Measurements from ENCODE around the gene IQGAP3.
"Not testable (repeated sequence)": the region's sequence is repeated elsewhere in the genome, so short reads cannot be mapped to it uniquely, and the experiment has no call there.

The IQGAP3 gene, protein sequence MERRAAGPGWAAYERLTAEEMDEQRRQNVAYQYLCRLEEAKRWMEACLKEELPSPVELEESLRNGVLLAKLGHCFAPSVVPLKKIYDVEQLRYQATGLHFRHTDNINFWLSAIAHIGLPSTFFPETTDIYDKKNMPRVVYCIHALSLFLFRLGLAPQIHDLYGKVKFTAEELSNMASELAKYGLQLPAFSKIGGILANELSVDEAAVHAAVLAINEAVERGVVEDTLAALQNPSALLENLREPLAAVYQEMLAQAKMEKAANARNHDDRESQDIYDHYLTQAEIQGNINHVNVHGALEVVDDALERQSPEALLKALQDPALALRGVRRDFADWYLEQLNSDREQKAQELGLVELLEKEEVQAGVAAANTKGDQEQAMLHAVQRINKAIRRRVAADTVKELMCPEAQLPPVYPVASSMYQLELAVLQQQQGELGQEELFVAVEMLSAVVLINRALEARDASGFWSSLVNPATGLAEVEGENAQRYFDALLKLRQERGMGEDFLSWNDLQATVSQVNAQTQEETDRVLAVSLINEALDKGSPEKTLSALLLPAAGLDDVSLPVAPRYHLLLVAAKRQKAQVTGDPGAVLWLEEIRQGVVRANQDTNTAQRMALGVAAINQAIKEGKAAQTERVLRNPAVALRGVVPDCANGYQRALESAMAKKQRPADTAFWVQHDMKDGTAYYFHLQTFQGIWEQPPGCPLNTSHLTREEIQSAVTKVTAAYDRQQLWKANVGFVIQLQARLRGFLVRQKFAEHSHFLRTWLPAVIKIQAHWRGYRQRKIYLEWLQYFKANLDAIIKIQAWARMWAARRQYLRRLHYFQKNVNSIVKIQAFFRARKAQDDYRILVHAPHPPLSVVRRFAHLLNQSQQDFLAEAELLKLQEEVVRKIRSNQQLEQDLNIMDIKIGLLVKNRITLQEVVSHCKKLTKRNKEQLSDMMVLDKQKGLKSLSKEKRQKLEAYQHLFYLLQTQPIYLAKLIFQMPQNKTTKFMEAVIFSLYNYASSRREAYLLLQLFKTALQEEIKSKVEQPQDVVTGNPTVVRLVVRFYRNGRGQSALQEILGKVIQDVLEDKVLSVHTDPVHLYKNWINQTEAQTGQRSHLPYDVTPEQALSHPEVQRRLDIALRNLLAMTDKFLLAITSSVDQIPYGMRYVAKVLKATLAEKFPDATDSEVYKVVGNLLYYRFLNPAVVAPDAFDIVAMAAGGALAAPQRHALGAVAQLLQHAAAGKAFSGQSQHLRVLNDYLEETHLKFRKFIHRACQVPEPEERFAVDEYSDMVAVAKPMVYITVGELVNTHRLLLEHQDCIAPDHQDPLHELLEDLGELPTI (N-terminal part only)

DNA sequence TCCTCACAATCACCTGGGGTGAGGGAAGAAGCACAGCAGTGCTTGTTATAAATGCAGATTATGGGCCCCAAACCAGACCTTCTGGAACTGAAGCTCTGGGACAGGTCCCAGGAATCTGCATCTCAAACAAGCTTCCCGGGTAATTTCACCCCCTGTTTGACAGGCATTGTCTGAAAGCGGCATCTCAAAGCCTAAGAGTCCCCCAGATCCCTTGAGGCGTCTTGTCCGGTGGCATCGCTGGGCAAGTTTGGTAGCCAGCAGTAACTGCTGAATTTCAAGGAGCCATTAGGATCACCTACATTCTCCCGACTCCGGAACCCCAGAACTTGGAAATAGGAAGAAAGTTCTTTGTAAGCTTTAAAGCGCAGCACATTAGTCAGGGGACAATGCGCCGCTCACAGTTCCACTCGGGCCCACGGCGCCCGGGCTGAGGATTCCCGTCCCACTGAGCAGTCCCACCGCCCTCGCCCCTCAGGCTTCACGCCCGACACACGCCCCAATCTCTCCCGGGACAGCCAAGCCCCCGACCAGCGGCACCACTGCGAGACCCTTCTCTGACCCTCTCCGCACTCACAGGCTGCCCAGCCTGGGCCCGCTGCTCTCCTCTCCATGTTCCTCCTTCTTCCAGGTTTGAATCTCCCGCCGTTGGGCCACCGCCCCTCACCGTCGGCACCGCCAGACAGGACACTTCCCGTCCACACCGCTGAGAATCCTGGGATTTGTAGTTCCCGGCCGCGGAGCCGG is at the start of gene IQGAP3:
TSS of gene IQGAP3 (minus strand) at position 647 of the 744 bp plus-strand sequence. CDS start at position 611, 36 bp downstream.
- DNase-seq: peak in 54 of 58 donors; percentile 12 to 83 (median 58)

DNA sequence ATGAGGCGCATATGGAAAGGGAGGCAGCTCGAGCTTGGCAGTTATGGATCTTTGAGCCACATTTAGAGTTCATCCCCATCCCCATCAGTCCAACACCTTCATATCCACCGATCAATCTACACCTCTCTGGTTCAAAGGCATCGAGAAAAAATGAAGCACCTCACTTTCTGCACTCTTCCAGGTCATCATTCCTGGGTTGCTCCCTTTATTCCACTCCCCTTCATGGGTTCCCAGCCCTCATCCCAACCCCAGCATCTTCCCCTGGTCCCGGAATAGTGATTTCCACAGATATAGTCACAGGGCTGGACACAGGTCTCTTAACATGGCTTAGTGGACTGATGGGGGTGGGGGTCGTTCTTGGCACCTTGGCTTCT is 47.2 kb upstream of the IQGAP3 start:
- DNase-seq: no peak

DNA sequence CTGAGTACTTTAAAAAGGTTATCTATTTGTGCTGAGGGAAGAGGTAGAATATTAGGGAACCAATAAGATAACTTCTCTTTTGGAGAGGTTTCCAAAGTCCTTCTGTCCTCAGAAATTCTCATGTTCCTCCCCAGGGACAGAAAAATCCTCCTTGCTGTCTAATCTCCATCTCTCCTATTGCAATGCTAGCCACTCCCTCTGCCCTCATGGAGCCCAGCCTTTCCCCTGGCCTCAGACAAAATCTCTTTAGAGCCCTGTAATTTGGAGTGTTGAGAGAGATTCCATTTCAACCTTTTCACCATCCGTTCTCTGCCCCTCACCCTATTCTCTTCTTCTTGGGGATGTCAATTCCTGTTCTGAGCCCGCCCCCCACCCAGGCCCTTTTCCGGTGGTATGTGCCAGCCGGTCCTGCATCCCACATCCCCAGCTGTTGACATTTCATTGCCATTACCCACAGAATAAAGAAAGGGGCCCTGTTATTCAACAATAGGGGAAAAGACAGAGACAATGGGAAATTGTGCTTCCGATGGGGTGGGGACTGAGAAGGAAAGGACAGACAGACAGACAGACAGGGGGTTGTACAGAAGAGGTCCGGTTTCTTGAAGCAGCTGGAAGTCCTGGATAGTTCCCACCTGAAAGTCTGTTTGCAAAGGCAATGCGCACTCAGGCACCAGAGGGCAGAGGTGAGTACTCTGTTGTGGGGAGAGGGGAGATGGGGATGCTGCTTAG is 46.7 kb upstream of the IQGAP3 start, which contains the start of gene HAPLN2:
TSS of gene HAPLN2 (plus strand) at position 563 of the 729 bp plus-strand sequence. CDS start 4,076 bp downstream, outside the sequence.
- DNase-seq: peak in 36 of 58 donors; percentile 13 to 79 (median 48)

DNA sequence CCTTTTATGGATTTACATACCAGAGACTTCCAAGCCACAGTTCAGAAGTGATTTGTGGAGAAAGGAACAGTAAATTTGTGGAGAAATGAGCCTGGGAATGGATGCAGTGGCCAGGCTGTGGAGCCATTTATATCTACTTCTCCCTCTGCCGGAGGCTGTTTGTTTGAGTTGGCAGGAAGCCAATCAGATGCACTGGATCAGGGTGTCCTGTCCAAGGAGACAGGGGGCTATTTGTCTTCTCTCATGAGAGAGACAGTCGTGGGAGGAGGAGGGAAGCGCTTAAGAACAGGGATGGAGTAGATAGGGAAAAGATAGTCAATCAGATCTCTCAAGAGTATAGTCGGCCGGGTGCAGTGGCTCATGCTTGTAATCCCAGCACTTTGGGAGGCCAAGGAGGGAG is 44.1 kb upstream of the IQGAP3 start:
- peak in 48 of 58 donors; percentile 16 to 93 (median 67) for DNase-seq

DNA sequence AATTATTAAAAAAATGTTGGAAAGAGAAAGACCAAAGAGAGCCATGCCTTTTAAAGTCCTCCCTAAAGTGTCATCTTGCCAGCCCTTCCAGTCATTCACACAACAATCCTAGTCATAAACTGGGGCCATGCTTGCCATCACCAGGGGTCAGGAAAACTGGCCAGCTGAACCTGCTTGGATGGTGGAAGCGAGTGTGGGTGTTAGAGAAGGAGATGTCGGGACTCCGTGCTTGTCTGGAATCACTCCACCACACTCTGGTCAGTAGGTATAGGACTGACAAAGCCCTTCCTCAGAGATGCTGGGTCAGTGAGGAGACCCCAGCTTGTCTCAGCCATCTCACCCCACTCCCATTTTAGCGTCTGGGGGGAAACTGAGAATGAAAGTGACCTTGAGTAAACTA is 43.6 kb upstream of the IQGAP3 start:
- DNase-seq: peak in 6 of 58 donors; percentile 16 to 61 (median 48)

DNA sequence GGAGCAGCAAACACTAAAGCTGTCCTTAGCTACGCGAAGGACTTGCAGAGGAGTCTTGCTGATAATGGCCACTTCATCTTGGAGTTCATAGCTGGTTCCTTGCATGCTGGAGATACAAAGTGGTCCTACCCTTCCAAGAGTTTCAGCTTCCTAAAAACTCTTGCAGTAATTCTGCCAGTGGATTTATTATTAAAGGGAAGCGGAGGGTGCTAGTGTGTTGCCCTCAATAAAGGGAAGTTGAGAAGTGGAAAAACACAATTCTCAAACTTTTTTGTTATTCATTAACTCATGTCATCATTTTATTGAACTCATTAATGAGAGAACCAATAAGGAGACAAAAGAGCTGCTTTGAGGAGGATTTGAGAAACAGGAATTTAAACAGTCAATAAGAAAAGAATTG is 40.3 kb upstream of the IQGAP3 start:
- DNase-seq: no peak

DNA sequence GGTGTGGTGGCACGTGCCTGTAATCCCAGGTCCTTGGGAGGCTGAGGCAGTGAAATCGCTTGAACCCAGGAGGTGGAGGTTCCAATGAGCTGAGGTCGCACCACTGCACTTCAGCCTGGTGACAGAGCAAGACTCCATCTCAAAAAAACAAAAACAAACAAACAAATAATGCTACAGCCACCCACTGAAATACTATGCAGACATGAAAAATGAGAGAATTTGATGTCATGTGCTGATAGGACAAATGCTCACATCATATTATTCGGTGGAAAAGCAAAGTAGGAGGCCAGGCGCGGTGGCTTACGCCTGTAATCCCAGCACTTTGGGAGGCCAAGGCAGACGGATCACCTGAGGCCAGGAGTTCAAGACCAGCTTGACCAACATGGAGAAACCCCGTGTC is 37.7 kb upstream of the IQGAP3 start:
- DNase-seq: not testable (repeated sequence)

DNA sequence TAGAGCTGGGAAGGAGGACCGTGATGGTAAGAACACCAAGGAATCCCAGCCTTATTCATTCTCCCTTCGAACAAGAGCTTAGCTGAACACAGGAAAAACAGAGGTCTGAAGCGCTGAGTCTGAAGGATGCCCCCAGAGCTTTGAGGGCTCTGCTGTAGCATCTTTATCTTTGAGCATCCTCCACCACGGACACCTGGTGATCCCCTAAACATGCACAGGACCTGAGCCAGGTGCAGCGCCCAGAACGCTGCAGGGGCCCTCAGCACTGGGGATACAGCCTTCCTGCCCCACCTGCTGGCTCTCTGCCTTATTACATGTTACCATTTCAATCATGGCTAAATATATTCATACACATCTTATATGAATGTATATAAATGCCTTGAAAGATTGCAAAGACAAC is 36.6 kb upstream of the IQGAP3 start:
- peak in 6 of 58 donors; percentile 7 to 46 (median 22) for DNase-seq

DNA sequence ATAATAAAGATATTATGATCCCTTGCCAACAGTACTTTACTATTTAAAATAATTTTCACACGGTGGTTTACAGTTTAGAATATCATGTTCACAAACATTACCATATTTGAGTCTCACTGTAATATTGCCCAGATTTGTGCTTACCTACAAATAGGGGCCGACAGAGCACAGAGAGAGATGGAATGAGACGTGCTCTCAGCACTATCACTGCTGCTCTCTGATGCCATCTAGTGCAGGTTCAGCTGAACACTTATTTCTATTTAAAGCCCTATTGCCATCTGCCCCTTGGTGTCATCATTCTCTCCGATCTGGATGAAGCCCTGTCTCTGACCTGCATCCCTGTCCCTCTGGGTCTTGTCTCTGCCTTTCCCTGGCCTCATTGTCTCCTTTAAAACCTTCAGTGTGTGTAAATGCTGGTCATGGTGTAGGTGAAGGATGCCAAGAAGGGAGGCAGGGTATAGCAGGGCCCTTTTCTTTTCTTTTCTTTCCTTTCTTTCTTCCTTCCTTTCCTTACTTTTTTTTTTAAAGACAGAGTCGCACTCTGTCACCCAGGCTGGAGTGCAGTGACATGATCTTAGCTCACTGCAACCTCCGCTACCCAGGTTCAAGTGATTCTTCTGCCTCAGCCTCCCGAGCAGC is 35.8 kb upstream of the IQGAP3 start:
- DNase-seq: peak in 43 of 58 donors; percentile 11 to 85 (median 39)

DNA sequence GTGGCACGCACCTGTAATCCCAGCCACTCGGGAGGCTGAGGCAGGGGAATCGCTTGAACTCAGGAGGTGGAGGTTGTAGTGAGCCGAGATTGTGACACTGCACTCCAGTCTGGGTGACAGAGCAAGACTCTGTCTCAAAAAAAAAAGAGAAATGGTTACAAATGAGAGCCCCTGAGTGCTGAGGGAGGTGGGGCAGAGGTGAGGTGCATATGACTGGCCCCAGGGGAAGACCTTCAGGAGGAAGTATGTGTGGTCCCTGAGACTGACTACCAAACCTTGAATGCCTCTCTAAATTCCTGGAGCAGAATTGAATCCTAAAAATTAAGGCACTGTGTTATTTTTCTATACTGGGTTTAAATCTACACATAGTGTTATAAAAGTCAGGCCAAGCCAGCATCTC is 35.0 kb upstream of the IQGAP3 start:
- not testable (repeated sequence) for DNase-seq

DNA sequence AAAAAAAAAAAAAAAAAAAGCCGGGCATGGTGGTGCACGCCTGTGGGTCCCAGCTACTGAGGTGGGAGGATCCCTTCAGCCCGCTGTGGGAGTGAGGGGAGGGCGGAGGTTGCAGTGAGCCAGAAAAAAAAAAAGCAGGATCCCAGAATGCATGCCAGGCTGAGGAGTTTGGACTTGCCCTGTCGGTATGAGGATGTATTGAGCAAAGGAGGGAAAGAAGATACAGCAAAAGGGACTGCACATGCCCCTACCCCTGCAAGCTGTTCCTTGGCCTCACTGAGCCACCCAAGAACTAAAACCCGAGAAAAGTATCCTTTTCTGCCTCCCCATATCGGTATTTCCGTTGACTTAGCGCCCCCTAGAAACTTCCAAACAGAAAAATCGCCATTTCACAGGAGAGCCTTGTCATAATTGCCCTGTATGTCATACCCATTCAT is 30.2 kb upstream of the IQGAP3 start:
- DNase-seq: no peak

DNA sequence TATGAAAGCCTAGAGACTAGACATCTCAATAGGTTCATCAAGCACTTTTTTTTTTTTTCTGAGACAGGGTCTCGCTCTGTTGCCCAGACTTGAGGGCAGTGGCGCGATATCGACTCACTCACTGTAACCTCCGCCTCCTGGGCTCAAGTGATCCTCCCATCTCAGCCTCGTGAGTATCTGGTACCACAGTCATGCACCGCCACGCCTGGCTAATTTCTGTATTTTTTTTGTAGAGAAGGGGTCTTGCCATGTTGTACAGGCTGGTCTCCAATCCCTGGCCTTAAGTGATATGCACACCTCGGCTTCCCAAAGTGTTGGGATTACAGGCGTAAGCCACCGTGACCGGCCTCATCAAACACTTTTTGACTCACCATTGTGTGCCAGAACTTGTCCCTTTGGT is 29.5 kb upstream of the IQGAP3 start:
- no peak for DNase-seq

DNA sequence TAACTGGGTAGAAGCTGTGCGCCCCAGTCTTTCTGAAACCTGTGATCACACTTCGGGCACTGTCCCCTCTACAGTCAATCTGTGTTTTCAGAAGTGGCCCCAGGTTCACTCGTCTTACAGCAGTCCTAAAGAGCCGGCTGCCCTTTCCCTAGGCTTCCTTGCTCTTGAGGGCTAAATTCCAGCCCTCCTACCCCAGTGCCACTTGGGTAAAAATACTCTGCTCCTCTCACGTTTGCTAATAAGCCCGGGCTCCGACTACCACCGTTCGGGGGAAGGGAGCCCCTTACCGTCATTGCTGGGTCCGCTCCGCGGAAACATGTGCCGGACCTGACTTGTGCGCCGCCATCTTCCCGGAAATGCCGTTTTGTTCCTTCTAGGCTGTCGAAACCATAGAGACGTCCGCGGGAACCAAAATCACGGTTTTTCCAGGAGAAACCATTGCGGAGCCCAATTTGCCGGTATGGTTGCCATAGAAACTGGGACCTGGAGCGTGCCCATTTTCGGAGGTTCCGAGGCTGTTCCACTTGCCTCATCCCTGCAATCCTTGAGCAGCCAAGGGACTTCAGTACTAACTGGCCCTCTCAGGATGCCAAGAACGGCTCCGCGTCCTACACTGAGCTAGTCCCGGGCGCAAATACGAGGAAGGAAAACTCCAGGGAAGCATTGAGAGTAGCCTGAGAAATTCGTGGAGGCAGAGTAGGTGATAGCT is 28.9 kb upstream of the IQGAP3 start, which contains the start of gene GPATCH4:
TSS of gene GPATCH4 (minus strand) at position 358 of the 709 bp plus-strand sequence.
- DNase-seq: peak; percentile 25 to 91 (median 76)

DNA sequence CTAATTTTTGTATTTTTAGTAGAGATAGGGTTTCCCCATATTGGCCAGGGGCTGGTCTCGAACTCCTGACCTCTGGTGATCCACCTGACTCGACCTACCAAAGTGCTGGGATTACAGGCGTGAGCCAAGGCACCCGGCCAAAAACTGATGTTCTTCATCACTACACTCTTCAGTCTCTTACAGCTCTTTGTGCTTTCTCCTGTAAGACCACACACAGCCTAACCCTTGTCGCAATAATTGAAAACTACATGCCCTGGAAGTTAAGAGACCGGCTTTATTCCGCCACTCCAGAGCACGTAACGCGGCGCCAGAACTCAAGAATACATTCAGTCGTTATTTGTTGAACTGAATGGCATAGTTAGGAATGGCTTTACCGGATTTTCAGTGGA is 28.4 kb upstream of the IQGAP3 start:
- no peak for DNase-seq

DNA sequence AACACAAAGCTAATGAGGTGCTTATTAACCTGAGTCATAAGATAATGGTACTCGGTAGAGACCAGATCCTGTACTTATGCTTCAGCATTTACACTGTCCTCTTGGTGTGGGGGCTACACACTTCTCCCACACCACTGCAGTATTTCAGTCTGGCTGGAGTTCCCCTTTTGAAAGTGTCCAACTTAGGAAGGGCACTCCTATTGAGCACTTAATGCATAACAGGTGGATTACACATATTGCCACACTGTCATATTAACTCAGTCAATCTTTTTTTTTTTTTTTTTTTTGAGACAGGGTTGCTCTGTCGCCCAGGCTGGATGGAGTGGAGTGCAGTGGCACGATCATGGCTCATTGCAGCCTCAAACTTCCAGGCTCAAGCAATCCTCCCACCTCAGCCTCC is 27.4 kb upstream of the IQGAP3 start:
- DNase-seq: no peak

DNA sequence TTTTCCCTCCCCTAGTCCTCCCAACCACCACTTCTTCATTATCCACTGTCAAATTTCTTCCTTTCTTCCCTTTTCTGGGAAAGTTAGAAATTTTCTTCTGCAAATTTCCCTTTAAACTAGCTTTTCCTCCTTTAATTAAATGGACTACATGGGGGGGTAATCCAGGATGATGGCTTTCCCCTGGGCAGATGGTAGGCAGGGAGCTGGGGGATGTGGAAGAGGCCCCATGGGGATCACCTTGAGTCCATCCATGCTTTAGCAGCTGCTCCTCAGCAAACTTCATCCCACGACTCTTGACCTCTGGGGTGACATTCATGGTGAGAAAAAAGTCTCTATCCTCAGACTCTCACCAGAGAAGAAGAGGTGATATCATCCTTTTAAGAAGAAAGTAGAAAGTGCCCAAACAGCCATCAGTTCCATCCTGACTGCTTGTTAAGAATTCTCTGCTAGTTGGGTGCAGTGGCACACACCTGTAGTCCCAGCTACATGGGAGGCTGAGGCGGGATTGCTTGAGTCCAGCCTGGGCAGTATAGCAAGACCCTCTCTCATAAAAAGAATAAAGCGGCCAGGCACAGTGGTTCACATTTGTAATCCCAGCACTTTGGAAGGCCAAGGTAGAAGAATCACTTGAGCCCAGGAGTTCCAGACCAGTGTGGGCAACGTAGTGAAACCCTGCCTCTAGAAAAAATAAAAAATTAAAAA is 26.5 kb upstream of the IQGAP3 start:
- DNase-seq: no peak

DNA sequence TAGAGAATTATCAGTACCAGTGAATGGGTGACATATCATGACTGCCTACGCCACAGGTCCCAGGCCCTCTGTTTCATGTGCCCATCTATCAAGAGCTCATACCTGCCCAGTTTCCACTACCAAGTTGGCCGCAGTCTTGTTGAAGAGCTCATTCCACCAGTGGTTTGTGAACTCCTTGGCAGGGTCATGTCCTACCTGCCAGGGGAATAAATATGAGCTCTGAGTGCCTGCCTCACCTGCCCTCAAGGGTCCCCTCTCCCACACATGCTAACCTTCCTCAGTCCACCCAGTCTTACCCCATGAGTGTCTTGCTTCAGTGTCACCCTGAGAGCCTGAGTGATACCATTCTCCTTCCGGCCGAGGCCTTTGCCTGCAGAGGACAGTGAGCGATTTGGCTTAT is 25.8 kb upstream of the IQGAP3 start:
- DNase-seq: no peak

DNA sequence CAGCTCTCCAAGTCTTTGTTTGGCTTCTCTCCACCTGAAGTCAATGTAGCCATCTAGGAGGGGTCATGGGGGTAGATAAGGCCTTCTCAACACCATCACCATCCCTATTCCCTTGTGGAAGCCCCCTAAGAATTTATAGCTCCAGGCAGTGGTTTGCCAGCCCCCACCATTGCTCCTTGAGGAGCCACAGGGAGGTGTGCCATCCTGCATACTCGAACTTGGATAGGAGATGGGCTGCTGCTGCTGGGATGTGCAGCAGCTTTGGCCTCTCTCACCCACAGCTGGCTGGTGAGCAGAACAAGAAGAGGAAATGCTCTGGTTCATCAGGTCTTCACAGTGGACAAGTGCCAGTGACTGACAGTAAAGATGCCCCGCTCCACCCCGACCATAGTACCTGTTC is 24.1 kb upstream of the IQGAP3 start:
- DNase-seq: no peak

All from anterior cingulate cortex (tissue), 58 donors.